Retinal pigment epithelial cell (primary cell): Measurements from ENCODE around the gene PEAR1.

Experiments used
- DNase-seq: peaks from one replicate; pipeline ENCODE4 v3.0.0-alpha.2; 2010; ENCODE audit warnings: low read depth
- H3K4me3 ChIP-seq: 2 replicates; pipeline ENCODE4 v1.5.1; 2011; ENCODE audit warnings: mild to moderate bottlenecking, low read length, control low read depth, moderate library complexity
- CTCF ChIP-seq: conservative IDR thresholded peaks from 2 replicates; pipeline ENCODE4 v1.5.1; 2011; ENCODE audit warnings: low read depth, low read length, control low read depth, inconsistent platforms

The PEAR1 gene

GRCh38 chr1:156947127-156947526 lies 53.6 kb downstream of the PEAR1 start:
- no peak overlapping the region for H3K4me3 ChIP-seq
- TF ChIP-seq CTCF: no peak
- no peak for DNase-seq

GRCh38 chr1:156947818-156948525 lies 54.5 kb downstream of the PEAR1 start:
- no peak overlapping the region for H3K4me3 ChIP-seq
- DNase-seq: no peak
- no peak for TF ChIP-seq CTCF

GRCh38 chr1:156948708-156949107 lies 55.2 kb downstream of the PEAR1 start:
- no peak for DNase-seq
- TF ChIP-seq CTCF: peak; percentile 37
- no peak overlapping the region for H3K4me3 ChIP-seq

GRCh38 chr1:156949127-156949526 lies 55.6 kb downstream of the PEAR1 start:
- no peak for TF ChIP-seq CTCF
- DNase-seq: no peak
- H3K4me3 ChIP-seq: no peak overlapping the region

- no peak for TF ChIP-seq CTCF
- DNase-seq: no peak
- H3K4me3 ChIP-seq: no peak overlapping the region
These were observed 57.9 kb downstream of the PEAR1 start for GRCh38 chr1:156951371-156951770.

- DNase-seq: no peak
- TF ChIP-seq CTCF: no peak
These were observed 60.1 kb downstream of the PEAR1 start for GRCh38 chr1:156953571-156953970.

GRCh38 chr1:156956333-156956732 lies 62.8 kb downstream of the PEAR1 start:
- no peak for TF ChIP-seq CTCF
- DNase-seq: no peak
- H3K4me3 ChIP-seq: no peak overlapping the region

More at GRCh38 chr1:156953571-156953970, 60.1 kb downstream of the PEAR1 start:
- no peak overlapping the region for H3K4me3 ChIP-seq
